MM.1S (cell line): ENCODE results near the gene IHH.

ENCODE experiments used
- DNase-seq: peaks from one replicate; pipeline ENCODE4 v3.0.0-alpha.2; 2015
- H2AFZ ChIP-seq: fragments of 300-600 bp; sonication (generic); 2 replicates; pipeline ENCODE4 v1.6.0; 2016; ENCODE audit warnings: antibody characterized with exemption, low read length
- H3F3A ChIP-seq: fragments of 300-600 bp; sonication (generic); 2 replicates; pipeline ENCODE4 v1.6.1; 2016; ENCODE audit warnings: mild to moderate bottlenecking, antibody characterized with exemption, low read length, moderate library complexity, mixed read lengths; ENCODE audit not compliant: insufficient read depth
- H3K27ac ChIP-seq: fragments of 300-600 bp; sonication (generic); 2 replicates; pipeline ENCODE4 v1.5.1; 2016; ENCODE audit warnings: mild to moderate bottlenecking, low read length
- H3K27me3 ChIP-seq: fragments of 300-600 bp; sonication (generic); replicated peaks from 2 replicates; pipeline ENCODE4 v1.6.0; 2016; ENCODE audit warnings: low read length; ENCODE audit not compliant: insufficient read depth
- H3K36me3 ChIP-seq: fragments of 300-600 bp; sonication (generic); replicated peaks from 2 replicates; pipeline ENCODE4 v1.6.1; 2016; ENCODE audit warnings: mild to moderate bottlenecking, low read length, mixed read lengths; ENCODE audit not compliant: insufficient read depth
- H3K4me1 ChIP-seq: fragments of 300-600 bp; sonication (generic); 2 replicates; pipeline ENCODE4 v1.6.1; 2016; ENCODE audit warnings: low read length, mixed read lengths
- H3K4me2 ChIP-seq: fragments of 300-600 bp; sonication (generic); 2 replicates; pipeline ENCODE4 v1.6.0; 2016; ENCODE audit warnings: low read depth, low read length
- H3K4me3 ChIP-seq: fragments of 300-600 bp; sonication (generic); 2 replicates; pipeline ENCODE4 v1.5.1; 2016; ENCODE audit warnings: low read length, mixed read lengths
- H3K79me2 ChIP-seq: fragments of 300-600 bp; sonication (generic); 2 replicates; pipeline ENCODE4 v1.6.1; 2016; ENCODE audit warnings: mixed run types, low read length, mixed read lengths
- H3K9ac ChIP-seq: fragments of 300-600 bp; sonication (generic); 2 replicates; pipeline ENCODE4 v1.6.1; 2016; ENCODE audit warnings: low read length, mixed read lengths
- H3K9me2 ChIP-seq: fragments of 300-600 bp; sonication (generic); replicated peaks from 2 replicates; pipeline ENCODE4 v1.6.1; 2016; ENCODE audit warnings: mild to moderate bottlenecking, low read length, mixed read lengths; ENCODE audit not compliant: insufficient read depth
- H3K9me3 ChIP-seq: fragments of 300-600 bp; sonication (generic); replicated peaks from 2 replicates; pipeline ENCODE4 v1.6.1; 2016; ENCODE audit warnings: mild to moderate bottlenecking, low read length, mixed read lengths; ENCODE audit not compliant: insufficient read depth
- H4K20me1 ChIP-seq: fragments of 300-600 bp; sonication (generic); 2 replicates; pipeline ENCODE4 v1.6.1; 2016; ENCODE audit warnings: mild to moderate bottlenecking, low read length, moderate library complexity, mixed read lengths; ENCODE audit not compliant: insufficient read depth
- CTCF ChIP-seq: fragments of 300-600 bp; sonication (generic); IDR thresholded peaks from 2 replicates; pipeline ENCODE4 v1.5.1; 2016; ENCODE audit warnings: antibody characterized with exemption, low read length, mixed read lengths
- EZH2 ChIP-seq: fragments of 300-600 bp; sonication (generic); optimal IDR thresholded peaks from 2 replicates; pipeline ENCODE3; 2017; ENCODE audit warnings: low read depth, mild to moderate bottlenecking, antibody characterized with exemption, low read length, mixed read lengths
- EZH2phosphoT487 ChIP-seq: fragments of 300-600 bp; sonication (generic); IDR thresholded peaks from 2 replicates; pipeline ENCODE4 v1.6.1; 2018; ENCODE audit warnings: antibody characterized with exemption, low read length

IHH gene

GRCh38 chr2:219031005-219031738 lies 29.5 kb downstream of the IHH start:
- no peak overlapping the region for H2AFZ ChIP-seq
- no peaks in the 10 kb centered on the region for H3K4me1 ChIP-seq
- no peak overlapping the region for H3K27ac ChIP-seq
- H3K4me3 ChIP-seq = no peak overlapping the region
- no peaks in the 10 kb centered on the region for H3K9me3 ChIP-seq
- peaks cover 86% of the 10 kb centered on the region for H3K27me3 ChIP-seq
- H4K20me1 ChIP-seq = no peaks in the 10 kb centered on the region
- no peaks in the 10 kb centered on the region for H3K9me2 ChIP-seq
- H3K79me2 ChIP-seq = no peaks in the 10 kb centered on the region
- no peak overlapping the region for H3K4me2 ChIP-seq
- no peak for DNase-seq
- no peaks in the 10 kb centered on the region for H3K36me3 ChIP-seq
- TF ChIP-seq EZH2phosphoT487 = no peak
- no peak for TF ChIP-seq EZH2
- TF ChIP-seq CTCF = no peak
- H3K9ac ChIP-seq = no peak overlapping the region
- no peaks in the 10 kb centered on the region for H3F3A ChIP-seq

- no peak overlapping the region for H3K9ac ChIP-seq
- H3K79me2 ChIP-seq = no peaks in the 10 kb centered on the region
- no peak for TF ChIP-seq CTCF
- no peak for TF ChIP-seq EZH2
- no peak for TF ChIP-seq EZH2phosphoT487
- no peak overlapping the region for H3K4me2 ChIP-seq
- H4K20me1 ChIP-seq = no peaks in the 10 kb centered on the region
- no peak for DNase-seq
- no peak overlapping the region for H2AFZ ChIP-seq
- H3K9me2 ChIP-seq = no peaks in the 10 kb centered on the region
- no peaks in the 10 kb centered on the region for H3K4me1 ChIP-seq
- no peak overlapping the region for H3K4me3 ChIP-seq
- no peak overlapping the region for H3K27ac ChIP-seq
- H3K9me3 ChIP-seq = no peaks in the 10 kb centered on the region
- H3K27me3 ChIP-seq = peaks cover 86% of the 10 kb centered on the region
- H3F3A ChIP-seq = no peaks in the 10 kb centered on the region
- H3K36me3 ChIP-seq = no peaks in the 10 kb centered on the region
Observed at GRCh38 chr2:219030177-219030940, 30.4 kb downstream of the IHH start.

GRCh38 chr2:219029829-219030165 lies 30.9 kb downstream of the IHH start:
- peaks cover 86% of the 10 kb centered on the region for H3K27me3 ChIP-seq
- no peaks in the 10 kb centered on the region for H3K9me3 ChIP-seq
- no peaks in the 10 kb centered on the region for H3F3A ChIP-seq
- peak; percentile 95 for TF ChIP-seq CTCF
- no peak for TF ChIP-seq EZH2
- DNase-seq = peak; percentile 65
- H3K36me3 ChIP-seq = no peaks in the 10 kb centered on the region
- H3K79me2 ChIP-seq = no peaks in the 10 kb centered on the region
- no peaks in the 10 kb centered on the region for H4K20me1 ChIP-seq
- H2AFZ ChIP-seq = no peak overlapping the region
- no peak overlapping the region for H3K9ac ChIP-seq
- no peaks in the 10 kb centered on the region for H3K4me1 ChIP-seq
- no peak overlapping the region for H3K4me3 ChIP-seq
- H3K9me2 ChIP-seq = no peaks in the 10 kb centered on the region
- no peak overlapping the region for H3K27ac ChIP-seq
- H3K4me2 ChIP-seq = no peak overlapping the region
